ENCODE data around the gene MKNK1.

Gene MKNK1

GRCh38 chr1:46523496-46524353, 80.3 kb downstream of the MKNK1 start:
- no peaks in the 10 kb centered on the region for H3K4me1 ChIP-seq (ENCODE audit: insufficient read depth, low read length, poor library complexity, severe bottlenecking)
- no peak overlapping the region for H3K9ac ChIP-seq (ENCODE audit: low read depth, low read length, poor library complexity, severe bottlenecking)
- H3K27me3 ChIP-seq (ENCODE audit: insufficient read depth, low read length, poor library complexity, severe bottlenecking) = no peaks in the 10 kb centered on the region
- no peaks in the 10 kb centered on the region for H3K9me2 ChIP-seq (replicated peaks; ENCODE audit: low read depth, low read length)
- no peaks in the 10 kb centered on the region for H3K79me2 ChIP-seq (ENCODE audit: insufficient read depth, low read length)
- H2AFZ ChIP-seq (ENCODE audit: low read length) = no peak overlapping the region
- no peaks in the 10 kb centered on the region for H4K20me1 ChIP-seq (ENCODE audit: insufficient read depth, low read length, poor library complexity, severe bottlenecking)
- no peaks in the 10 kb centered on the region for H3K9me3 ChIP-seq (ENCODE audit: insufficient read depth, low read depth, low read length)
- H3K36me3 ChIP-seq (ENCODE audit: insufficient read depth, low read length) = no peaks in the 10 kb centered on the region
- no peak for TF ChIP-seq EZH2phosphoT487 (IDR thresholded peaks at IDR 0.05; ENCODE audit: borderline replicate concordance)
- TF ChIP-seq, protein P1, sequence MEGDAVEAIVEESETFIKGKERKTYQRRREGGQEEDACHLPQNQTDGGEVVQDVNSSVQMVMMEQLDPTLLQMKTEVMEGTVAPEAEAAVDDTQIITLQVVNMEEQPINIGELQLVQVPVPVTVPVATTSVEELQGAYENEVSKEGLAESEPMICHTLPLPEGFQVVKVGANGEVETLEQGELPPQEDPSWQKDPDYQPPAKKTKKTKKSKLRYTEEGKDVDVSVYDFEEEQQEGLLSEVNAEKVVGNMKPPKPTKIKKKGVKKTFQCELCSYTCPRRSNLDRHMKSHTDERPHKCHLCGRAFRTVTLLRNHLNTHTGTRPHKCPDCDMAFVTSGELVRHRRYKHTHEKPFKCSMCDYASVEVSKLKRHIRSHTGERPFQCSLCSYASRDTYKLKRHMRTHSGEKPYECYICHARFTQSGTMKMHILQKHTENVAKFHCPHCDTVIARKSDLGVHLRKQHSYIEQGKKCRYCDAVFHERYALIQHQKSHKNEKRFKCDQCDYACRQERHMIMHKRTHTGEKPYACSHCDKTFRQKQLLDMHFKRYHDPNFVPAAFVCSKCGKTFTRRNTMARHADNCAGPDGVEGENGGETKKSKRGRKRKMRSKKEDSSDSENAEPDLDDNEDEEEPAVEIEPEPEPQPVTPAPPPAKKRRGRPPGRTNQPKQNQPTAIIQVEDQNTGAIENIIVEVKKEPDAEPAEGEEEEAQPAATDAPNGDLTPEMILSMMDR (conservative IDR thresholded peaks at IDR 0.05; ENCODE audit: low read length) = no peak
- H3K4me3 ChIP-seq (ENCODE audit: low read length, poor library complexity, severe bottlenecking) = no peak overlapping the region
- H3F3A ChIP-seq (ENCODE audit: low read depth) = no peaks in the 10 kb centered on the region
- no peak overlapping the region for H3K4me2 ChIP-seq (ENCODE audit: low read depth, low read length, poor library complexity, severe bottlenecking)

DNA sequence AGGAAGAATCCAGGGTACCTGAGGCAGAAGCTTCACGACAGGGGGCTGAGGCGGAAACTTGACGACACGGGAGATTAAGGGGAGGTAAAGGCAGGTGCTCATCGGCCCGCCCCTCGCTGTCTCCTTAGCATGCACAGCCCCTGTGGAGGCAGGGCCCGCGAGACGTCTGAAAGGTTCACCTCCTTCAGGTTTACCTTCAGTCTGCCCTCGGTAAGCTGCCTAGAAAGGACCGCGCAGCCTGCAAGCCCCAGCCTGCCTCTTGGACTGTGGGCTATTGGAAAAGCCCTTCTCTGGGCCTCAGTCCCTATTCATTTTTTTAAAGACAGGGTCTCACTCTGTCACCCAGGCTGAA, 81.1 kb downstream of the MKNK1 start:
- no peaks in the 10 kb centered on the region for H3F3A ChIP-seq (ENCODE audit: low read depth)
- H3K4me2 ChIP-seq (ENCODE audit: low read depth, low read length, poor library complexity, severe bottlenecking) = no peak overlapping the region
- H3K27me3 ChIP-seq (ENCODE audit: insufficient read depth, low read length, poor library complexity, severe bottlenecking) = no peaks in the 10 kb centered on the region

DNA sequence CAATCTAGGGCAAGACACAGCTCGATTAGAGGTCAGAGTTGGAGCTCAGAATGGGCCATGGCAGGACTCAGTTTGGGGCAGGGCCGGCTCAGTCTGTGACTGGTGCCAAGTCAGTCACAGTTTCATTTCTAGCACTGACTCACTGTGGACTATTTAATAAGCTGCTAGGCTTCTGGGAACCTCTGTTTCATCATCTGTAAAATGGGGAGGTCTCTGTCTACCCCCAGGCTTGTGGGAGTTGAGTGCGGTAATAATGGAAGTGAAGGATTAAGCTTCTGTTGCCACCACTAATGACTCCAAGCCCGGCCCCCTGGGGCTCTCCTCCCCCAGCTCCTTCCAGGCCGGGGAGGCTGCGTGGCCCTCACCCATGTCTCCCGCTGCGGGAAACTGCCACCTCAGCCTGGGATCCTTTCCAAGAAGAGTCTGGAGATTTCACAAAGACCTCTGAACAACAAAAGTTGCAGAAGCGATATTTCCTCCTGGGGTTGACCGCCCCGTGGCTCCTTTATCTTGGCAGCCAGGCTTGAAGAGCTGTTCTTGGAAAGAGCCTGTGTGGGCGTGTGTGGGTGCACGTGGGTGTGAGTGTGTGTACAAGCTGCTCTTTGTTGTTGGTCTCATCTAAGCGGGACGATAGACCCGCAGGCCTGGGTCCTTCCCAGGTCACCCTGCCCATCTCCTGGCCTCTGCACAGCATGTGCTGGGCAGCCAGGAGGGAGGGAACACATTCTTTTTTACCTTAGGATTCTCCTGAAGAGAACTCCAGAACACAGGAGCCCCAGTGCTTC, 81.7 kb downstream of the MKNK1 start:
- H3F3A ChIP-seq (ENCODE audit: low read depth) = no peaks in the 10 kb centered on the region
- no peaks in the 10 kb centered on the region for H3K4me1 ChIP-seq (ENCODE audit: insufficient read depth, low read length, poor library complexity, severe bottlenecking)
- H4K20me1 ChIP-seq (ENCODE audit: insufficient read depth, low read length, poor library complexity, severe bottlenecking) = no peaks in the 10 kb centered on the region
- H3K9ac ChIP-seq (ENCODE audit: low read depth, low read length, poor library complexity, severe bottlenecking) = no peak overlapping the region
- no peak overlapping the region for H3K4me3 ChIP-seq (ENCODE audit: low read length, poor library complexity, severe bottlenecking)
- TF ChIP-seq, protein P1 (conservative IDR thresholded peaks at IDR 0.05; ENCODE audit: low read length) = no peak
- TF ChIP-seq EZH2phosphoT487 (IDR thresholded peaks at IDR 0.05; ENCODE audit: borderline replicate concordance) = no peak
- H3K27me3 ChIP-seq (ENCODE audit: insufficient read depth, low read length, poor library complexity, severe bottlenecking) = no peaks in the 10 kb centered on the region
- H3K9me3 ChIP-seq (ENCODE audit: insufficient read depth, low read depth, low read length) = no peaks in the 10 kb centered on the region
- no peaks in the 10 kb centered on the region for H3K9me2 ChIP-seq (replicated peaks; ENCODE audit: low read depth, low read length)
- H2AFZ ChIP-seq (ENCODE audit: low read length) = no peak overlapping the region
- no peak overlapping the region for H3K4me2 ChIP-seq (ENCODE audit: low read depth, low read length, poor library complexity, severe bottlenecking)
- H3K79me2 ChIP-seq (ENCODE audit: insufficient read depth, low read length) = no peaks in the 10 kb centered on the region
- H3K36me3 ChIP-seq (ENCODE audit: insufficient read depth, low read length) = no peaks in the 10 kb centered on the region

More for the DNA sequence above, 81.1 kb downstream of the MKNK1 start:
- Histone ChIP-seq H3K9me3 (ENCODE audit: insufficient read depth, low read depth, low read length) (no peaks in the 10 kb centered on the region), H3K9ac (ENCODE audit: low read depth, low read length, poor library complexity, severe bottlenecking) (no peak overlapping the region), H3K4me3 (ENCODE audit: low read length, poor library complexity, severe bottlenecking) (no peak overlapping the region), H4K20me1 (ENCODE audit: insufficient read depth, low read length, poor library complexity, severe bottlenecking) (no peaks in the 10 kb centered on the region), H3K4me1 (ENCODE audit: insufficient read depth, low read length, poor library complexity, severe bottlenecking) (no peaks in the 10 kb centered on the region), H3K9me2 (replicated peaks; ENCODE audit: low read depth, low read length) (no peaks in the 10 kb centered on the region), H3K79me2 (ENCODE audit: insufficient read depth, low read length) (no peaks in the 10 kb centered on the region), H2AFZ (ENCODE audit: low read length) (no peak overlapping the region), H3K36me3 (ENCODE audit: insufficient read depth, low read length) (no peaks in the 10 kb centered on the region)
- TF ChIP-seq EZH2phosphoT487 (IDR thresholded peaks at IDR 0.05; ENCODE audit: borderline replicate concordance) = no peak
